ENCODE results near the gene KANTR. TPM values are rescaled to one million over a fixed set of nuclear protein-coding genes. Genes with fewer than 3 reads are reported as not detected.

Gene KANTR
- polyA plus RNA-seq, 3 donors, result 0.32 to 4.3 (median 0.44) TPM

DNA sequence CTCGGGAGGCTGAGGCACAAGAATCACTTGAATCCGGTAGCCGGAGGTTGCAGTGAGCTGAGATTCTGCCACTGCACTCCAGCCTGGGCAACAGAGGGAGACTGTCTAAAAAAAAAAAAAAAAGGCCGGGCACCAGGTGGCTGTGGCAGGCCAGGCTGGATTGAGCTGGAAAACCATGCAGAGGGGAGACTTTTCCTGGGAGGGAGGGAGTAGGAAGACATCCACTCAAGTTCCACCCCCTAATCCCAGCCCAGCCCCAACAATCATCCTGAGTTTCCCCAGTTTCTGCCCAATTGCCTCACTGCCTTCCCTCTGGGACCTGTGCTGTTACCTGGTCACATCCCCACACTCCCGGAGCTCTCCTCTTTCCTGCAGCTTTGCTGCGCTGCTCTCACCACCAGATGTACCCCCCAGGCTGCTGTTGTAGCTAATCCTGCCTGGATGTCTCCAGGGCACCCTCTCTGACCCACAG is 20.8 kb upstream of the KANTR start:
- Histone ChIP-seq H3K27ac (ENCODE audit: low read depth in 1 of 2, low read length in 2 of 2) (no peak overlapping the region), H3K9ac (ENCODE audit: insufficient read depth, low read length, poor library complexity, severe bottlenecking) (no peak overlapping the region), H2AFZ (ENCODE audit: insufficient read depth, low read depth, low read length, poor library complexity, severe bottlenecking) (no peak overlapping the region), H3K4me2 (replicated peaks; ENCODE audit: extremely low read depth, low read length, poor library complexity, severe bottlenecking) (no peak overlapping the region), H4K20me1 (ENCODE audit: insufficient read depth, low read length) (no peaks in the 10 kb centered on the region), H3K36me3 (replicated peaks in 1 of 2; ENCODE audit: control insufficient read depth in 1 of 2, insufficient read depth in 2 of 2, low read length in 2 of 2) (no peaks in the 10 kb centered on the region), H3K9me3 (replicated peaks in 1 of 2; ENCODE audit: control insufficient read depth in 1 of 2, insufficient read depth in 1 of 2, low read length in 2 of 2) (no peaks in the 10 kb centered on the region), H3K27me3 (ENCODE audit: control insufficient read depth in 2 of 2, insufficient read depth in 2 of 2, low read length in 2 of 2) (no peaks in the 10 kb centered on the region), H3K4me3 (replicated peaks in 1 of 3; ENCODE audit: low read depth in 2 of 3, low read length in 3 of 3) (no peak overlapping the region), H3K79me2 (ENCODE audit: insufficient read depth, low read length) (no peaks in the 10 kb centered on the region), H3K4me1 (ENCODE audit: control insufficient read depth in 1 of 2, insufficient read depth in 2 of 2, low read length in 2 of 2) (peaks cover 10 to 13% of the 10 kb centered on the region in 2 donors)
- H3K4me1 Mint-ChIP-seq, result peaks cover 10% of the 10 kb centered on the region
- peaks cover 2 to 11% (median 3%) of the 10 kb centered on the region in 3 donors for H3K27me3 Mint-ChIP-seq (ENCODE audit: low read depth in 3 of 3)
- no peak for DNase-seq
- no peak overlapping the region for H3K4me3 Mint-ChIP-seq
- intact Hi-C loops (cut with micrococcal nuclease), result loop anchor here in 1 of 2 donors (2.0 kb wide), 1 partner anchor 20 kb away; no protein-coding TSS in a partner anchor
- H3K27ac Mint-ChIP-seq, result peak overlapping the region in 1 of 7 donors; percentile 81
- 100% methylated on average over 2 of the region's 6 CpGs for WGBS (ENCODE audit: insufficient coverage)
- no peaks in the 10 kb centered on the region for H3K36me3 Mint-ChIP-seq
- TF ChIP-seq, protein P1, sequence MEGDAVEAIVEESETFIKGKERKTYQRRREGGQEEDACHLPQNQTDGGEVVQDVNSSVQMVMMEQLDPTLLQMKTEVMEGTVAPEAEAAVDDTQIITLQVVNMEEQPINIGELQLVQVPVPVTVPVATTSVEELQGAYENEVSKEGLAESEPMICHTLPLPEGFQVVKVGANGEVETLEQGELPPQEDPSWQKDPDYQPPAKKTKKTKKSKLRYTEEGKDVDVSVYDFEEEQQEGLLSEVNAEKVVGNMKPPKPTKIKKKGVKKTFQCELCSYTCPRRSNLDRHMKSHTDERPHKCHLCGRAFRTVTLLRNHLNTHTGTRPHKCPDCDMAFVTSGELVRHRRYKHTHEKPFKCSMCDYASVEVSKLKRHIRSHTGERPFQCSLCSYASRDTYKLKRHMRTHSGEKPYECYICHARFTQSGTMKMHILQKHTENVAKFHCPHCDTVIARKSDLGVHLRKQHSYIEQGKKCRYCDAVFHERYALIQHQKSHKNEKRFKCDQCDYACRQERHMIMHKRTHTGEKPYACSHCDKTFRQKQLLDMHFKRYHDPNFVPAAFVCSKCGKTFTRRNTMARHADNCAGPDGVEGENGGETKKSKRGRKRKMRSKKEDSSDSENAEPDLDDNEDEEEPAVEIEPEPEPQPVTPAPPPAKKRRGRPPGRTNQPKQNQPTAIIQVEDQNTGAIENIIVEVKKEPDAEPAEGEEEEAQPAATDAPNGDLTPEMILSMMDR (IDR thresholded peaks at IDR 0.05), result no peak
- peaks cover 0 to 6% (median 0%) of the 10 kb centered on the region in 7 donors for H3K9me3 Mint-ChIP-seq

- Histone ChIP-seq H3K9ac (ENCODE audit: insufficient read depth, low read length, poor library complexity, severe bottlenecking) (no peak overlapping the region), H3K36me3 (replicated peaks in 1 of 2; ENCODE audit: control insufficient read depth in 1 of 2, insufficient read depth in 2 of 2, low read length in 2 of 2) (no peaks in the 10 kb centered on the region), H3K4me1 (ENCODE audit: control insufficient read depth in 1 of 2, insufficient read depth in 2 of 2, low read length in 2 of 2) (peaks cover 10 to 13% of the 10 kb centered on the region in 2 donors), H3K9me3 (replicated peaks in 1 of 2; ENCODE audit: control insufficient read depth in 1 of 2, insufficient read depth in 1 of 2, low read length in 2 of 2) (no peaks in the 10 kb centered on the region), H3K27ac (ENCODE audit: low read depth in 1 of 2, low read length in 2 of 2) (no peak overlapping the region), H4K20me1 (ENCODE audit: insufficient read depth, low read length) (no peaks in the 10 kb centered on the region), H3K4me3 (replicated peaks in 1 of 3; ENCODE audit: low read depth in 2 of 3, low read length in 3 of 3) (no peak overlapping the region), H3K79me2 (ENCODE audit: insufficient read depth, low read length) (no peaks in the 10 kb centered on the region), H3K27me3 (ENCODE audit: control insufficient read depth in 2 of 2, insufficient read depth in 2 of 2, low read length in 2 of 2) (no peaks in the 10 kb centered on the region), H3K4me2 (replicated peaks; ENCODE audit: extremely low read depth, low read length, poor library complexity, severe bottlenecking) (no peak overlapping the region), H2AFZ (ENCODE audit: insufficient read depth, low read depth, low read length, poor library complexity, severe bottlenecking) (no peak overlapping the region)
- peaks cover 2 to 14% (median 2%) of the 10 kb centered on the region in 3 donors for H3K27me3 Mint-ChIP-seq (ENCODE audit: low read depth in 3 of 3)
- no peak overlapping the region for H3K27ac Mint-ChIP-seq
- peaks cover 0 to 6% (median 0%) of the 10 kb centered on the region in 7 donors for H3K9me3 Mint-ChIP-seq
- no peaks in the 10 kb centered on the region for H3K36me3 Mint-ChIP-seq
- WGBS (ENCODE audit: insufficient coverage), result 84% methylated on average over 6 of the region's 7 CpGs
- H3K4me1 Mint-ChIP-seq, result peaks cover 10% of the 10 kb centered on the region
- TF ChIP-seq, protein P1 (IDR thresholded peaks at IDR 0.05), result no peak
- intact Hi-C loops (cut with micrococcal nuclease), result no loop called here
- no peak for DNase-seq
- H3K4me3 Mint-ChIP-seq, result no peak overlapping the region
Measured at GRCh38 chrX:53075011-53075410, 18.9 kb upstream of the KANTR start.
